ENCODE data around the gene LSM3. TPM values are rescaled to one million over a fixed set of nuclear protein-coding genes. Genes with fewer than 3 reads are reported as not detected.

LSM3 gene
- total RNA-seq, 6 experiments from 2014 or later, result 15.5 to 21.1 (median 18.7) TPM

DNA sequence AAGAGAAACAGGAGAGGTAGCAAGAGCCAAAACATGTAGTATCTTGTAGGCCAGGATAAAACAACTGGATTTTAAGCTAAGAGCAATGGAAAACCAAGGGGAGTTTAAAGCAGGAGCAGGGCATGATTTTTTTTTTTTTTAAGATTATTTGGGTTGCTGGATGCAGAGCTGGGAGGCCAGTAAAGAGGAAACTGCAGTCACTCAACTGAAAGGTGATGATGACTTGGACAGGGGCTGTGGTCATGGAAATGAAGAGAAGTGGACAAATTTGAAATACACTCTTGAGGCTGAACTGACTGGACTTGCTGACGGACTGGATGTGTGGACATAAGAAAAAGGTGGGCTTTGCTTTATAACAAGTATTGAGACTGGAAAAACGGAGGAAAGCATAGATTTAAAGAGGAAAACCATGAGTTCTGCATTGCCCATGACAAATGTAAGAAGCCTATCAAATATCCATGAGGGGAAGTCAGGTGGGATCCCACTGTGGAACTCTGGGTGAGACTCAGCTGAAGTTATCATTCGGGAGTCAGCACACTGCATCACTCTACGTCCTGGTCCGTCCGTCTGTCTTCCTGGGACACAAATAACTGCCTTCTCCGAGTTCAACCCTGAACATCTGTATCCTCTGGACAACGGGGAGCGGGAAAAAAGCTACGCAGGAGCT is 904 bp upstream of the LSM3 start:
- Mint-ChIP-seq H3K4me1 (ENCODE audit: low read depth) (peaks cover 60% of the 10 kb centered on the region), H3K36me3 (ENCODE audit: low read depth) (peaks cover 26% of the 10 kb centered on the region), H3K27me3 (ENCODE audit: insufficient read depth) (peaks cover 2% of the 10 kb centered on the region; the same call in 1 of the 2 replicates), H3K27ac (peak overlapping the region; percentile 90), H3K4me3 (peak overlapping the region; percentile 93), H3K9me3 (no peaks in the 10 kb centered on the region)
- TF ChIP-seq, protein P1, sequence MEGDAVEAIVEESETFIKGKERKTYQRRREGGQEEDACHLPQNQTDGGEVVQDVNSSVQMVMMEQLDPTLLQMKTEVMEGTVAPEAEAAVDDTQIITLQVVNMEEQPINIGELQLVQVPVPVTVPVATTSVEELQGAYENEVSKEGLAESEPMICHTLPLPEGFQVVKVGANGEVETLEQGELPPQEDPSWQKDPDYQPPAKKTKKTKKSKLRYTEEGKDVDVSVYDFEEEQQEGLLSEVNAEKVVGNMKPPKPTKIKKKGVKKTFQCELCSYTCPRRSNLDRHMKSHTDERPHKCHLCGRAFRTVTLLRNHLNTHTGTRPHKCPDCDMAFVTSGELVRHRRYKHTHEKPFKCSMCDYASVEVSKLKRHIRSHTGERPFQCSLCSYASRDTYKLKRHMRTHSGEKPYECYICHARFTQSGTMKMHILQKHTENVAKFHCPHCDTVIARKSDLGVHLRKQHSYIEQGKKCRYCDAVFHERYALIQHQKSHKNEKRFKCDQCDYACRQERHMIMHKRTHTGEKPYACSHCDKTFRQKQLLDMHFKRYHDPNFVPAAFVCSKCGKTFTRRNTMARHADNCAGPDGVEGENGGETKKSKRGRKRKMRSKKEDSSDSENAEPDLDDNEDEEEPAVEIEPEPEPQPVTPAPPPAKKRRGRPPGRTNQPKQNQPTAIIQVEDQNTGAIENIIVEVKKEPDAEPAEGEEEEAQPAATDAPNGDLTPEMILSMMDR (IDR thresholded peaks at IDR 0.05), result no peak
- DNase-seq, result no peak

DNA sequence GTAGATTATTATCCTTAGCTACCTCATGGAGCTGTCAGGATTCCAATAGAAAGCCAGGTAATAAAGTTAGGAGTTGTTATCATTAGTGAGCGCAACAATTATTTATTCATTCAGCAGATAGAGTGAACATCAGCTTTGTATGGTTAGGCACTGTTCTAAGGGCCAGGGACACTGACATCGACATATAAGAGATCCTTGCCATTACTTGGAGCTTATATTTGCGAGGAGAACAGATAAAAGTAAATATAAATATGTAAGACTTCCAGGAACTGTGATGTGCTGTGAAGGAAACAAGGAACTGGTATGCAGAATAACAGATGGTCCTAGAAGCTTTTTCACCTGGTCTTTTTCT is 473 bp downstream of the LSM3 start:
- H3K36me3 Mint-ChIP-seq (ENCODE audit: low read depth), result peaks cover 19% of the 10 kb centered on the region
- peak overlapping the region; percentile 90 for H3K27ac Mint-ChIP-seq
- peak overlapping the region; percentile 93 for H3K4me3 Mint-ChIP-seq
- peaks cover 2% of the 10 kb centered on the region; the same call in 1 of the 2 replicates for H3K27me3 Mint-ChIP-seq (ENCODE audit: insufficient read depth)
- DNase-seq, result no peak
- no peaks in the 10 kb centered on the region for H3K9me3 Mint-ChIP-seq
- peaks cover 51% of the 10 kb centered on the region for H3K4me1 Mint-ChIP-seq (ENCODE audit: low read depth)
- TF ChIP-seq, protein P1 (IDR thresholded peaks at IDR 0.05), result no peak

GRCh38 chr3:14179795-14180194 is 1.2 kb downstream of the LSM3 start:
- Mint-ChIP-seq H3K27me3 (ENCODE audit: insufficient read depth) (peaks cover 2% of the 10 kb centered on the region; the same call in 1 of the 2 replicates), H3K4me3 (peak overlapping the region; percentile 93), H3K9me3 (no peaks in the 10 kb centered on the region), H3K4me1 (ENCODE audit: low read depth) (peaks cover 44% of the 10 kb centered on the region), H3K36me3 (ENCODE audit: low read depth) (peaks cover 19% of the 10 kb centered on the region), H3K27ac (peak overlapping the region; percentile 90)
- TF ChIP-seq, protein P1 (IDR thresholded peaks at IDR 0.05), result no peak
- no peak for DNase-seq

DNA sequence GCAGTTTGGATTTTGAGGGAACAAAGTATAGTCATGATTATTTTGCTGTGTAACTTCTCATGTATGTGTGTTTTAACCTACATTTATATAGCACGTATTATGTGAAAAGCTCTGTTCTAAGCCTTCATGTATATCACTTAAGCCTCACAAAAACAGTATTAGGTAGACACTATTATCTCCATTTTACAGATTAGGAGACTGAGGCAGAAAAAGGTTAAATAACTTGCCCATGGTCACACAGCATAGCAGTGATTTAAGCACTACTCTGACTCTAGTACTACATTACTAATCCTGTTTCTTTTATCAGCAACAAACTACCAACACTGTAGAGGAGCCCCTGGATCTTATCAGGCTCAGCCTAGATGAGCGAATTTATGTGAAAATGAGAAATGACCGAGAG is 2.6 kb downstream of the LSM3 start:
- Mint-ChIP-seq H3K9me3 (no peaks in the 10 kb centered on the region), H3K4me1 (ENCODE audit: low read depth) (peaks cover 29% of the 10 kb centered on the region), H3K4me3 (no peak overlapping the region), H3K36me3 (ENCODE audit: low read depth) (peaks cover 21% of the 10 kb centered on the region), H3K27ac (no peak overlapping the region), H3K27me3 (ENCODE audit: insufficient read depth) (peaks cover 2% of the 10 kb centered on the region; the same call in 1 of the 2 replicates)
- no peak for DNase-seq
- TF ChIP-seq, protein P1 (IDR thresholded peaks at IDR 0.05), result no peak

- no peak overlapping the region for H3K27ac Mint-ChIP-seq
- H3K27me3 Mint-ChIP-seq (ENCODE audit: insufficient read depth), result peaks cover 2% of the 10 kb centered on the region; the same call in 1 of the 2 replicates
- H3K36me3 Mint-ChIP-seq (ENCODE audit: low read depth), result peaks cover 18% of the 10 kb centered on the region
- DNase-seq, result no peak
- no peaks in the 10 kb centered on the region for H3K9me3 Mint-ChIP-seq
- TF ChIP-seq, protein P1 (IDR thresholded peaks at IDR 0.05), result no peak
- no peak overlapping the region for H3K4me3 Mint-ChIP-seq
- peaks cover 14% of the 10 kb centered on the region for H3K4me1 Mint-ChIP-seq (ENCODE audit: low read depth)
Measured at GRCh38 chr3:14183015-14183577, 4.5 kb downstream of the LSM3 start.

All from HFFc6 (cell line).